T-helper 9 cell (primary cell): ENCODE results near the gene ADPRHL1.
"Not testable (repeated sequence)": the region's sequence is repeated elsewhere in the genome, so short reads cannot be mapped to it uniquely, and the experiment has no call there.

Source experiments
- DNase-seq: peaks from one replicate; pipeline ENCODE4 v3.0.0-alpha.2; 2020

ADPRHL1 gene

GRCh38 chr13:113400621-113401451 is 52.5 kb downstream of the ADPRHL1 start:
- no peak for DNase-seq

- DNase-seq = no peak
Measured at GRCh38 chr13:113399755-113400149, 53.5 kb downstream of the ADPRHL1 start.

GRCh38 chr13:113398963-113399754 is 54.1 kb downstream of the ADPRHL1 start:
- no peak for DNase-seq

GRCh38 chr13:113397608-113398425 is 55.5 kb downstream of the ADPRHL1 start:
- DNase-seq = no peak

DNA sequence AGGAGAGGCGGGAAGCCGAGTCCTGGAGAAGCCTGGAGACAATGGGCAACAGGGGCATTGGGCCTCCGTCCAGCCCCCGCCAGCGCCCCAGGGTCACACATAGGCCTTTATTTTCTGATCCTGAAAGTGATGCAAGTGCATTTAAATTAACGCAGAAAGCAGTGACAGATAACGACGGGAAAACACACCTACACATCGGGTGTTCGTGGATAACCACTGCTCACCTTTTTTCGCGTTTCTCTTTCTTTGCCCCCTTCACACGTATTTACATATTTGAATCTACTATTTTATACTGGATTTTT is 59.0 kb downstream of the ADPRHL1 start:
- DNase-seq = no peak

DNA sequence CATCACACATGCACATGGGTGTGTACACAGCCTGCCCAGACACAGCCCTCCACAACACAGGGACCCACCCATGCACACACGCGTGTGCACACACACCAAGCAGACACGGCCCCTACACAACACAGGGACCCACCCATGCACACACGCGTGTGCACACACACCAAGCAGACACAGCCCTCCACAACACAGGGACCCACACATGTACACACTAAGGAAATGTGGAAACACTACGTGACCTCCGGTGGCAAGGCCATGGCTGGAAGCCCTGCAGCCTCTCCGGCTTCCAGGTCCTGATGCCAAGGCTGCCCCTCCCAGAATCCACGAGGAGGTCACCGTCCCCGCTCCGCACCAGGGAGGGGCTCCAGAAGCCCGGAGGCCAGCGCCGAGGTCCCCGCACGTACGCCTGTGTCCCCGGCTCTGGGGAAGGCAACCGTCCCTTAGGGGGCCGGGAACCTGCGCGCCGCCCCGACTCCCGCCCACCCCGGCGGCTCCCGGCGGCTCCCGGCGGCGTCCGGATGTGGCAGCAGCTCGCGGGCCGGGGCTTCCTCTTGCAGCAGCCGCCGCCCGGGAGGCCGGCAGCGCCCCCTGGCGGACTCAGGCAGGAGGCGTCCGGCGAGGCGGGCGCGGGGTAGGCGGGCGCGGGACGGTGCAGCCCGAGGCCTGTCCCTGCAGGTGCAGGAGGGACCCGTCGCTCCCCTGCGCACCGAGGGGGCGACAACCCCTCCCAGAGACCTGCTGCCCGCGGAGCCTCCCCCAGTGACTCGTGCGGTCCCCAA is 59.5 kb downstream of the ADPRHL1 start:
- peak; percentile 78 for DNase-seq

DNA sequence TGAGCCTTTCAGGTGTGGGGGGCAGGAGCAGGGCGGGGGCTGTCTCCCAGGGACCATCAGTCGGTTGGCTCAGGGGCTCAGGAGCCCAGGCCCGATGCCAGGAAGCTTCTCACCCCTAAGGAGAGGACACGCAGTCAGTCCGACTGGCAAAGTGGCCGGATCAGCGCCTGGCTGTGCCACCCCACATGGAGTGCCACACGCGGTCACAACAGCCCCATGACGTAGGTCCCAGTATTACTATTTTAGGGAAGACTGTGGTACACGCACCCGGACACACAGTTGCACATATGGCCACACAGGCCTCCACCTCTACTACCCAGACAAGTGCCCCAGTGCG is 60.1 kb downstream of the ADPRHL1 start:
- no peak for DNase-seq

GRCh38 chr13:113390874-113391497 is 62.3 kb downstream of the ADPRHL1 start:
- DNase-seq = no peak

DNA sequence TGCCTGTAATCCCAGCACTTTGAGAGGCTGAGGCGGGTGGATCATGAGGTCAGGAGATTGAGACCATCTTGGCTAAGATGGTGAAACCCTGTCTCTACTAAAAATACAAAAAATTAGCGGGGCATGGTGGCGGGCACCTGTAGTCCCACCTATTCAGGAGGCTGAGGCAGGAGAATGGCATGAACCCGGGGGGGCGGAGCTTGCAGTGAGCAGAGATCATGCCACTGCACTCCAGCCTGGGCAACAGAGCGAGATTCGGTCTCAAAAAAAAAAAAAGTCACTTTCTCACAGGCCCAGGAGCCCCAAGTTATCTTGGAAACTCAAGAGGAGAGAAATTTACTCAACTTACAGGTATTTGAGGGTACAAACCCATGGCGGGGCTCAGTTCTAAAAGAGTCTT is 63.7 kb downstream of the ADPRHL1 start:
- DNase-seq = not testable (repeated sequence)

DNA sequence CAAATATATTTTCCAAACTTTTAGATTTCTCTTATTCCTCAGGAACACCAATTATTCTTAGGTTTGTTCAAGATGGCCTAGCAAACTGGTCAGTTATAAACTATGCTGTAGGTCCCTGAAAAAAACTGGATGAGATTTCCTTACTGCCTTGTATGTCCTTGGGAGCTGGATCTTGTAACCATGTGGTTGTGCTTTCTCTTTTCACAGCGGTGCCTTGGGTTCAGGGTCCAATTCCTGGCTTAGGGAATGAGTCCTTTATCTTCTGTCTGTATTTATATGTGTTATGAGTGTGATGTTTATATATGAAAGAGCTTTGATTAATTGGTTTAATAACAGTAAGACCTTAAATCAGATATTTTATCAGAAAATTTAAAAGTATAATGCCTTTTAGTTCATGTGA is 65.9 kb downstream of the ADPRHL1 start:
- no peak for DNase-seq

DNA sequence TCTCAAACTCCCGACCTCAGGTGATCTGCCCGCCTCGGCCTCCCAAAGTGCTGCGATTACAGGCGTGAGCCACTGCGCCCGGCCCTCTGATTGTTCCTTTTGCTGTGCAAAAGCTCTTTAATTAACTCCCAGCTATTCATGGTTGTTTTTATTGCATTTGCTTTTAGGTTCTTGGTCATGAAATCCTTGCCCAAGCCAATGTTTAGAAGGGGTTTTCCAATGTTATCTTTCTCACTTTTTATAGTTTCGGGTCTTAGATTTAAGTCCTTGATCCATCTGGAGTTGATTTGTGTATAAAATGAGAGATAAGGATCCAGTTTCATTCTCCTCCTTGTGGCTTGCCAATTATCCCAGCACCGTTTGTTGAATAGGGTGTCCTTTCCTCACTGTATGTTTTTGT is 70.2 kb downstream of the ADPRHL1 start:
- DNase-seq = no peak

GRCh38 chr13:113382542-113382941 is 70.7 kb downstream of the ADPRHL1 start:
- DNase-seq = not testable (repeated sequence)

- DNase-seq = no peak
Measured at GRCh38 chr13:113378825-113379224, 74.5 kb downstream of the ADPRHL1 start.

- no peak for DNase-seq
Measured at GRCh38 chr13:113374511-113375175, 78.6 kb downstream of the ADPRHL1 start.

GRCh38 chr13:113373811-113374485 is 79.3 kb downstream of the ADPRHL1 start:
- DNase-seq = no peak

DNA sequence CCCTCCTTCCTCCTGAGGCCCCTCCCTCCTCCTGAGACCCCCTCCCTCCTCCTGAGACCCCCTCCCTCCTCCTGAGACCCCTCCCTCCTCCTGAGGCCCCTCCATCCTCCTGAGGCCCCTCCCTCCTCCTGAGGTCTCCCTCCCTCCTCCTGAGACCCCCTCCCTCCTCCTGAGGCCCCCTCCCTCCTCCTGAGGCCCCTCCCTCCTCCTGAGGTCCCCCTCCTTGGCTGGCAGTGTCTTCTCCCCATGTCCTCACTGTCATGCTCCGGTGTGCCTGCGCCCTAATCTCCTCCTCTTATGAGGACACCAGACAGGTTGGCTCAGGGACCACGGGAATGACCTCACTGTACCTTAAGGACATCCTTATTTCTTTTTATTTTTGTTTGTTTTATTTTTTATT is 81.6 kb downstream of the ADPRHL1 start:
- DNase-seq = not testable (repeated sequence)

- no peak for DNase-seq
Measured at GRCh38 chr13:113371061-113371460, 82.2 kb downstream of the ADPRHL1 start.

- DNase-seq = no peak
Measured at GRCh38 chr13:113369881-113370280, 83.4 kb downstream of the ADPRHL1 start.

- DNase-seq = no peak
Measured at GRCh38 chr13:113369189-113369588, 84.1 kb downstream of the ADPRHL1 start.

DNA sequence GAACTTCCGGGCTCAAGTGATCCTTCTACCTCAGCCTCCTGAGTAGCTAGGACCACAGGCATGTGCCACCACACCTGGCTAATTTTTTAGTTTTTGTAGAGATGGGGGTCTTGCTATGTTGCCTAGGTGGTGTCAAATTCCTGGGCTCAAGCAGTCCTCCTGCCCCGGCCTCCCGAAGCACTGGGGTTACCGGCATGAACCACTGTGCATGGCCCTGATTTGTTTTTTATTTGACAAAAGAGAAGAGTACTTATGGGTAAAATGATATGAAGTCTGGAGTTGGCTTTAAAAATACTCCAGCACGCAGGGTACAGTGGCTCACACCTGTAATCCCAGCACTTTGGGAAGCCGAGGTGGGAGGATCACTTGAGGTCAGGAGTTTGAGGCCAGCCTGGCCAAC is 84.9 kb downstream of the ADPRHL1 start:
- not testable (repeated sequence) for DNase-seq

DNA sequence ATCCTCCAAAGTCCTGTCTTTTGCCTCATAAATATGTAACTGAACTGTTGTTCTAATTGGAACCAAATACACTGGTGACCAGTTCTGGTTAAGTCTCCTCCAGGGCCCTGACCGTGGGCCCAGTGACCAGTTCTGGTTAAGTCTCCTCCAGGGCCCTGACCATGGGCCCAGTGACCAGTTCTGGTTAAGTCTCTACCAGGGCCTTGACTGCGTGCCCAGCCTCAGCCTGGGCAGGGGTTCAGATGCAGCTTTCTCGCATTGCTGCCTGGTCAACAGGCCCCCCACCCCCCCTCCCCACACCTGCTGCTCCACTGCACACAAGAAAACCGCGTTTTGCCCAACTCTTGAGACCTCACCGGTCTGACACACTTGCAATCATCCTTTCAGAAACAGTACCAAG is 85.5 kb downstream of the ADPRHL1 start:
- DNase-seq = no peak
